ENCODE data around the gene ZNF775. TPM values are rescaled to one million over a fixed set of nuclear protein-coding genes. Genes with fewer than 3 reads are reported as not detected.

The ZNF775 gene
- total and polyA plus RNA-seq, 2 of the 13 experiments (the other 11 are each of a cell fraction or from before 2014, with no cell fraction given), result 3.1 to 3.2 TPM

- peak; percentile 53; the same call in 1 of the 2 replicates for TF ChIP-seq ZHX2 (IDR thresholded peaks at IDR 0.05; ENCODE audit: low read depth)
- no peak for TF ChIP-seq ZHX2 (CRISPR knock-in tag; IDR thresholded peaks at IDR 0.05; ENCODE audit: borderline replicate concordance)
- TF ChIP-seq SKIL (CRISPR knock-in tag; IDR thresholded peaks at IDR 0.05; ENCODE audit: borderline replicate concordance), result peak; percentile 87
- TF ChIP-seq CERS6 (CRISPR knock-in tag; IDR thresholded peaks at IDR 0.05), result no peak
- TF ChIP-seq ZNF451 (CRISPR knock-in tag; IDR thresholded peaks at IDR 0.05), result 0 out of 2 replicates have a peak, but pooled peaks have one; percentile 22
- TF ChIP-seq ZNF691 (CRISPR knock-in tag; IDR thresholded peaks at IDR 0.05; ENCODE audit: borderline replicate concordance, low read depth), result peak; percentile 80; the same call in 1 of the 2 replicates
- peak; percentile 27; the same call in 1 of the 2 replicates for TF ChIP-seq IRF2 (CRISPR knock-in tag; IDR thresholded peaks at IDR 0.05)
- TF ChIP-seq ZNF574 (CRISPR knock-in tag; IDR thresholded peaks at IDR 0.05), result peak; percentile 78
- 0 out of 2 replicates have a peak, but pooled peaks have one; percentile 64 for TF ChIP-seq ZNF547 (CRISPR knock-in tag; IDR thresholded peaks at IDR 0.05)
- peak; percentile 70; the same call in 1 of the 2 replicates for TF ChIP-seq ZNF557 (CRISPR knock-in tag; IDR thresholded peaks at IDR 0.05)
- TF ChIP-seq POGK (CRISPR knock-in tag; conservative IDR thresholded peaks at IDR 0.05), result peak; percentile 78; the same call in 1 of the 2 replicates
- peak; percentile 93 to 97 for TF ChIP-seq POLR2A (IDR thresholded peaks at IDR 0.05; ENCODE audit: insufficient read depth in 1 of 2, low read depth in 2 of 2, low read length in 2 of 2)
Observed at GRCh38 chr7:150383710-150384397, 4.7 kb downstream of the ZNF775 start (continued).
